Activated naive CD8-positive, alpha-beta T cell treated with anti-CD3 and anti-CD28 coated beads, Interleukin-2, amount 10 ng/mL, durations not matched to agents 7 days and 5 days (primary cell): Measurements from ENCODE around the gene CCDC24. TPM values are rescaled to one million over a fixed set of nuclear protein-coding genes. Genes with fewer than 3 reads are reported as not detected.

Experiments used
- ATAC-seq: fragments of 150-1000 bp; cut with Tn5 transposase; one replicate; pipeline ENCODE4 v1.10.0; 2021; ENCODE audit warnings: low read depth, moderate library complexity
- POLR2A ChIA-PET: fragments of 350-600 bp; sonication (Branson Sonifier 250); formaldehyde crosslinking; loops from one replicate; lab custom pipeline; 2021; ENCODE audit warnings: antibody characterized with exemption; lab: Charles Lee
- DNase-seq: peaks from one replicate; pipeline ENCODE4 v3.0.0; 2021
- H3K27ac Mint-ChIP-seq: one replicate; pipeline ENCODE4 v1.8.0; 2022; ENCODE audit warnings: mild to moderate bottlenecking, mixed read lengths
- H3K27me3 Mint-ChIP-seq: one replicate; pipeline ENCODE4 v1.8.0; 2022; ENCODE audit warnings: mild to moderate bottlenecking, moderate library complexity, mixed read lengths
- H3K36me3 Mint-ChIP-seq: one replicate; pipeline ENCODE4 v1.8.0; 2021; ENCODE audit warnings: mild to moderate bottlenecking, mixed read lengths
- H3K4me1 Mint-ChIP-seq: one replicate; pipeline ENCODE4 v1.8.0; 2021; ENCODE audit warnings: mixed read lengths
- H3K4me3 Mint-ChIP-seq: one replicate; pipeline ENCODE4 v1.8.0; 2022; ENCODE audit warnings: mild to moderate bottlenecking, moderate library complexity, mixed read lengths
- H3K9me3 Mint-ChIP-seq: one replicate; pipeline ENCODE4 v1.8.0; 2021; ENCODE audit warnings: mixed read lengths
- total RNA-seq, 2 experiments: library from RNA; stranded (reverse); gene quantifications; one replicate each; pipeline ENCODE4 v1.2.3, GENCODE V29; 2021

Gene CCDC24
- total RNA-seq, 2 experiments from 2014 or later: 1.3 to 3.2 TPM

DNA sequence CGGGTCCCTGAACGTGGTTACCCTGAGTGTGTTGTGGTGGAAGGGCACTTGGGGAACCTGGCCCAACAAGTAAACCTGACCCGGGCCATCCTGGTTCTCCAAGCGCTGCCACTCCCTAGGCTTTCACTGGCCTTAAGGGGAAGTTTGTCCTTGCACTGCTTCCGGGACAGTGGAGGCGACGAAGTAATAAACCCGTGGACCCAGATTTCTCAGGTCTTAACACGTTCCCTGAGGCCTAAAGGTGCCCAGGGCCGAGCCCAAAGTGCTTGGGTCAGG is 261 bp upstream of the CCDC24 start:
- Mint-ChIP-seq H3K27ac (no peak overlapping the region), H3K4me3 (peak overlapping the region; percentile 91), H3K4me1 (peaks cover 13% of the 10 kb centered on the region), H3K27me3 (no peaks in the 10 kb centered on the region), H3K9me3 (no peaks in the 10 kb centered on the region), H3K36me3 (no peaks in the 10 kb centered on the region)
- DNase-seq (no peak), ATAC-seq (no peak)
- POLR2A ChIA-PET: interaction anchor here (3.5 kb wide), 1 partner anchor 16 kb away, joined by 13 read pairs; the partner anchor contains the start of gene ATP6V0B

DNA sequence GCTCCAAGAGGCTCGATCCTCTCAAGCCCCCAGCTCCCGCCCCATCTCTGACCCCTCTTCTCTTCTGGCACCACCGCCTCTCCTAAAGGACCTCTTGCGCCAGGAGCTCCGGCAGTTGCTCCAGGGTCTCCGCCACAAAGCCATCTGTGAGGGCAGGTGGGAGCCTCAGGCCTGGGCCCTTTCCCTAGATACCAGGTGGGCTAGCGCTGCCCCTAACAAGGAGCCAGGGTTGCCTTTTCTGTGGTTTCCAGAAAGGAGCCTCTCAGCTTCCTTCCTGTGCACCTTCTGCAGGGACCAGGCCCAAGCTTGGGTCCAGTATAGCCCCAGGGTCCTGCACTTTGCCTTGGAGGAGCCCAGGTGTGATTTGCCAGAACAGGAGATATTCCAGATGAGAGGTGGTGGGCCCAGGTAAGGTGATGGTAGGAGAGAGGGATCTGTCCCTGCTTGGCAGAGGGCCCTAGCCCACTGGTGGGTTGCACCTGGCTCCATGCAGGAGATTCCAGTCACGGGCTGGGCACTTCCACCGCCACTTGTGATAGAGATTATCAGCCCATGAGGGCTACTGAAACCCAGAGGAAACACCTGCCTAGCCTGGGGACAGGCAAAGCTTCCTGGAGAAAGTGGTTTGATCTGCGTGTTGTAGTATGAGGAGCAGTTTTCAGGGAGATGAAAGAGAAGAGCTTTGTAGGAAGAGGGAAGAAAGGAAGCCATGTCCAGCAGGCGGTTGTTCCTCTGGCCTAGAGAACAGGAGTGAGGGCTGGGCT is 1.0 kb downstream of the CCDC24 start:
- Mint-ChIP-seq H3K36me3 (no peaks in the 10 kb centered on the region), H3K27ac (no peak overlapping the region), H3K27me3 (no peaks in the 10 kb centered on the region), H3K4me3 (peak overlapping the region; percentile 91), H3K4me1 (peaks cover 13% of the 10 kb centered on the region), H3K9me3 (no peaks in the 10 kb centered on the region)
- DNase-seq: no peak
- ATAC-seq: no peak
- POLR2A ChIA-PET: interaction anchor here (3.5 kb wide), 1 partner anchor 17 kb away, joined by 13 read pairs; the partner anchor contains the start of gene ATP6V0B

DNA sequence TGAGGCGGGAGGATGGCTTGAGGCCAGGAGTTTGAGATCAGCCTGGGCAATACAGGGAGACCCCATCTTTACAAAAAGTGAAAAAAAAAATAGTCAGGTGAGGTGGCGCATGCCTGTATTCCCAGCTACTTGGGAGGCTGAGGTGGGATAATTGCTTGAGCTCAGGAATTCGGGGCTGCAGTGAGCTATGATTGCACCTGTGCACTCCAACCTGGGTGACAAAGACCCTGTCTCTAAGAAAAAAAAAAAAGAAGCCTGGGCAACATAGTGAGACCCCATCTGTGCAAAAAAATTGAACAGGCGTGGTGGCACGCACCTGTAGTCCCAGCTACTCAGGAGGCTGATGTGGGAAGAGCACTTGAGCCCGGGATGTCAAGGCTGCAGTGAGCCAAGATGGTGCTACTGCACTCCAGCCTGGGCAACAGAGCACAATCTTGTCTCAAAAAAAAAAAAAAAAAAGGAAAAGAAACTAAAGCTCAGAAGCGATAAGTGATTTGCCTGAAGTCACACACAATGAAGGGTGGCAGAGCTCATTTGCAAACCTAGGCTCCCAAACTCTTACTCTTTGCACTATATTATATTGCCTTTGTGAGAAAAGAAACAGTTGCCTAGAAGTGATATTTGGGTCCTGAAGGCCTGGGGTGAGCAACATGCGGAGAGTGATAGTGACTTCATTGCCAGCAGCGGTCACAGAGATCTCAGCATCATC is 2.0 kb downstream of the CCDC24 start:
- Mint-ChIP-seq H3K4me3 (no peak overlapping the region), H3K9me3 (no peaks in the 10 kb centered on the region), H3K27me3 (no peaks in the 10 kb centered on the region), H3K36me3 (no peaks in the 10 kb centered on the region), H3K27ac (no peak overlapping the region), H3K4me1 (peaks cover 13% of the 10 kb centered on the region)
- POLR2A ChIA-PET: no interaction called here
- ATAC-seq (no peak), DNase-seq (no peak)

DNA sequence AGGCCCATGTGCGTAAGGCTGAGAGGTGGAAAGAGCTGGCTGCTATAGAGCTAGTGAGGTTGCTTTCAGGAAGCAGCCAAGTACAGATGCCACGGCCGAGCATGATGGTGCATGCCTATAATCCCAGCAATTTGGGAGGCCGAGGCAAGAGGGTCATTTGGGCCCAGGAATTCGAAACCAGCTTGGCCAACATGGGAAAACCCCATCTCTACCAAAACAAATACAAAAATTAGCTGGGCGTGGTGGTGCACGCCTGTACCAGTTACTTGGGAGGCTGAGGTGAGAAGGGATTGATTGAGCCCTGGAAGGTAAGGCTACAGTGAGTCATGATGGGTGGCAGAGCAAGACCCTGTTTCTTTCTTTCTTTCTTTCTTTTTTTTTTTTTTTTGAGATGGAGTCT is 2.7 kb downstream of the CCDC24 start:
- Mint-ChIP-seq H3K27ac (no peak overlapping the region), H3K27me3 (no peaks in the 10 kb centered on the region), H3K4me3 (no peak overlapping the region), H3K4me1 (peaks cover 16% of the 10 kb centered on the region), H3K9me3 (no peaks in the 10 kb centered on the region), H3K36me3 (no peaks in the 10 kb centered on the region)
- POLR2A ChIA-PET: no interaction called here
- ATAC-seq: no peak
- DNase-seq: no peak

DNA sequence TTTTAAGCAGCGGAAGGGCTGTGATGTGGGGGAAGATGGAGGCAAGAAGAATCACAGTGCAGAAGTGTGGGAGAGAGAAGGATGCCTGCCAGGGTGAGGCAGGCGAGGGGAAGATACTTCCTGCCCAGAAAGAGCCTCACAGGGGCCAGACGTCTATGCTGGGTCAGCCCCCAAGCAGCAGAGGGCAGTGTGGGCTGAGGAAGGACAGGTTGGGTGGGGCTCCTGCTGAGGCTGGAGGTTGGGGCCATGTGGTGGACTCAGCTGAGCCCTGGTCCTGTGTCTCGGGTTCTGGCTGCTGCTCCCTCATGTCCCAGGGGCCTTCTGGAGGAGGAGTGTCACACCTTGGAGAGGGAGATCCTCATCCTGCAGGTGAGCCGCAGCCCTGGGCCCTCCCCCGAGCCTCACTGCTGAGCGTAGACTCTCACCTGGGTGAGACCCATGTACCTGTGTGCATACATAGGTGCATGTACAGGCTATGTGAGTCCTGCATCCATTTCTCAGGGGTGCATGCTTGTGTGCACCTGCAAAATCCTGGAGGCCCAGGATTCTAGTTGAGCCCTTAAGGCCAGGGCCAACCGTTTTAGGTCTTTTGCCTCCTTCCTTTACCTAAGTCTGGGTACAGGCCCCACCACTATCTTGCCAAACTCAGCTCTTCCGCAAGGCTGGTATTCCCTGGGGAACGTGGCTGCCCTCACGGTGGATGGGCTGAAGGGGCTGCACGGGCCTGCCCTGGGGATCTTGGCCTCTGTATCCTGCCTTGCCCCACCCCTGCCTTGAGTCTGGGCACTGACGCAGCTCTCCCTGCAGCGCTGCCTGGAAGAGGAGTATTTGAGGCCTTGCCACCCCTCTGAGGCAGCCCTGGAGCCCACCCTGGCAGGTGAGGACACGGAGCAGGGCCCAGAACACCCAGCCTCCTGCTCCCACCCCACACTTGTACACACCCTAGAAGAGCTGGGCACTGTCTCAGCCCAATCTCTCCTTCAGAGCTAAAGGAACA is 3.7 kb downstream of the CCDC24 start:
- POLR2A ChIA-PET: no interaction called here
- Mint-ChIP-seq H3K36me3 (no peaks in the 10 kb centered on the region), H3K27me3 (no peaks in the 10 kb centered on the region), H3K9me3 (no peaks in the 10 kb centered on the region), H3K4me1 (peaks cover 16% of the 10 kb centered on the region), H3K4me3 (no peak overlapping the region), H3K27ac (no peak overlapping the region)
- DNase-seq (no peak), ATAC-seq (no peak)

DNA sequence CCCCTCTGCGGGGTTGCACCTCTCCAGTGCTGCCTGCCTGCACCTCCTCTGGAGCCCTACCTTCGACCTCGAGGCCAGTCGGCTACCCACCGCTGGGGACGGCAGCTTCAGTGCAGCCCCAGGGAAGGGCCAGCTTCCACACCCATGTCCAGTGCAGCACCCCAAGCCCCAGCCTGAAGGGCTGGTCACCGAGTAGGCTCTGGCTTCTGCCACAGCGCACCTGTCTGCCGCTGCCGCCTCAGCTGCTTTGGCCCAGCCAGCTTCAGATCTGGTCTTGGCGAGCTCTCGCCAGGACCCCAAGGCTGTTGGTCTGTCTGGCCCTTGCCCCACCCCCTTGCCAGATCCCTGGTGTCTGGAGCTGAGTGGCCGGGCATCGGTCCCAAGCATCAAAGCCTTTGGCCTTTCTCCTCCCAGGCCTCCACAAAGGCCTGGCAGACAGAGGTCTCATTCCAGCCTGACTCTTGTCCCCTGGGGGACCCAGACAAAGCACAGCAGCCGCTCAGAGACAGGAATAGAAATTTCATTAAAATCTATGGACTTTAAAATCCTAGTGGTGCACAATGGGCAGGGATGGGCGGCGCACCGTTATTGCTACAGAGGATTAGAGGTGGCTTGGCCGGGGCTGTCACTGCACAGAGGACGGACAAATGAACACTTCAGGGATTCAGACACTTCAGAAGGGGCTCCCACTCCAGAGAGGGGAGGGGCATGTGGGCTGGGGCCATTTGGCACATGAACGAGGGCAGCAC is 4.8 kb downstream of the CCDC24 start:
- H3K36me3 Mint-ChIP-seq: peaks cover 1% of the 10 kb centered on the region
- POLR2A ChIA-PET: no interaction called here
- H3K4me1 Mint-ChIP-seq: peaks cover 15% of the 10 kb centered on the region
- DNase-seq (no peak), ATAC-seq (no peak)
- no peak overlapping the region for H3K4me3 Mint-ChIP-seq
- no peak overlapping the region for H3K27ac Mint-ChIP-seq
- H3K27me3 Mint-ChIP-seq: no peaks in the 10 kb centered on the region
- no peaks in the 10 kb centered on the region for H3K9me3 Mint-ChIP-seq

DNA sequence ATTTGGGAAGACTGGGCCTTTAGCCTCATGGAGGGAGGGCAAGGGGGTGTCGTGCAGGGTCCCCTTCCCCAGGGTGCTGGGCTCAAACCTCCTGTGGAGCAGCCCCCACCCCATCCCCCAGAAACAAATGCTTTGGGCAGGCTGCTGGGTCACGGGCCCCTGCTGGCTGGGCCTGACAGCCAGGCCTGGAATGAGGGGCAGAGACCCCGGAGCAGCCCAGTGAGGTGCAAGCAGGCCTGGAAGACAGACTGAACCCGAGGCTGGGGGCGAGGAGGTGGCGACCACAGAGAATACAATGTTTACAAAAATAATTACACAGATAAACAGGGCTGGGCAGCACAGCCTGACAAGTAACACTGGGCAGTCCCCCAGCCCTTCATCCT is 5.3 kb downstream of the CCDC24 start:
- Mint-ChIP-seq H3K27me3 (no peaks in the 10 kb centered on the region), H3K36me3 (peaks cover 1% of the 10 kb centered on the region), H3K4me3 (no peak overlapping the region), H3K27ac (no peak overlapping the region), H3K4me1 (peaks cover 15% of the 10 kb centered on the region), H3K9me3 (no peaks in the 10 kb centered on the region)
- DNase-seq (no peak), ATAC-seq (no peak)
- POLR2A ChIA-PET: no interaction called here

DNA sequence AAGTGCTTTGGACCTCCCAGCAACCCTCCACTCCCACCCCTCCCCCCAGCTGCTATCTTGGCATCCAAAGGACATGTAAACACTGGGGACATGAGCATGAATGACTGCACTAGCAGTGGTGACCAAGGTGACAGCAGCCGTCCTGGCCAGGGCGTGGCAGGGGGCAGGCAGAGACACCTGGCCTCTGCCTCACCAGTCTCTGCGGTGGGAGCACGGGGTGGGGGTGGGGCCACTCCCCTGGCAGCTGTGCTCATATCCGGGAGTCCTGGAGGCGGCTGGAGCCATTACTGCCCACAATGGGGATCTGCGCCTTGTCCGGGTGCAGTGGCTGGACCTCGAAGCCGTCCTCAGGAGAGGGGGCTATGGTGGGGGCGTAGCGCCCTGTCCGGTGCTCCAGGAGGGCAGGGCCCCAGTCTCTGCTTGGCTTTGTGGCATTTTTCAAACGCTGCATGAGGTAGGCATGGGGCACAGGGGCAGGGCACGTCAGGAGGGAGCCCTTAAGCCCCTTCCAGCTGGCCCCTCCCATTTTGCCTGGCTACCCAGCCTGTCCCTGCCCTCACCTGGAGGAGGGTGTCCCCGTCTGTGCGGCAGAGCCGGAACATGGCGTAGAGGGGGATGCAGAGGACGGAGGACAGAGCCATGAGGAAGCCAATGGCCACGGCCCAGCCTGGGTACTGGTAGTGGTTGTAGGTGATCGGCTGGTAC is 6.0 kb downstream of the CCDC24 start:
- DNase-seq: no peak
- POLR2A ChIA-PET: no interaction called here
- peaks cover 9% of the 10 kb centered on the region for H3K4me1 Mint-ChIP-seq
- no peaks in the 10 kb centered on the region for H3K27me3 Mint-ChIP-seq
- H3K27ac Mint-ChIP-seq: no peak overlapping the region
- peaks cover 1% of the 10 kb centered on the region for H3K36me3 Mint-ChIP-seq
- H3K4me3 Mint-ChIP-seq: no peak overlapping the region
- ATAC-seq: no peak
- no peaks in the 10 kb centered on the region for H3K9me3 Mint-ChIP-seq

DNA sequence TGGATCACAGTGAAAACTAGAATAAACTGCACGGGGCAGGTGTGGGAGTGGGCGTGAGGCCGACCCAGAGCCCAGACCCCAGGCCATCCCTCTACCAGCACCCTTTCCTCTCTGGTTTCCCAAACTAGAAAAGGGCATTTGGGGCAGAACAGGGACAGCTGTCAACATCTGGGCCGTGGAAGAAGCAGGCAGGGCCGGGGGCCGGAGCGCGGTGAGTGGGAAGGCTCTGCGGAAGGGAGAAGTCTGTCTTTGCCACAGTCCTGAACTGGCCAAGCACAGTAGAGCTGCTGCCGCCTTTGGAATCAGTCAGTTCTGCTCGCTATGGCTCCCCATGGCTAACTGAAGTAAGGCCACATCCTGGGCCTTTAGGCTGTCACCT is 6.6 kb downstream of the CCDC24 start:
- Mint-ChIP-seq H3K4me1 (peaks cover 5% of the 10 kb centered on the region), H3K4me3 (no peak overlapping the region), H3K27me3 (no peaks in the 10 kb centered on the region), H3K27ac (no peak overlapping the region), H3K36me3 (peaks cover 1% of the 10 kb centered on the region), H3K9me3 (no peaks in the 10 kb centered on the region)
- ATAC-seq (no peak), DNase-seq (no peak)
- POLR2A ChIA-PET: no interaction called here

DNA sequence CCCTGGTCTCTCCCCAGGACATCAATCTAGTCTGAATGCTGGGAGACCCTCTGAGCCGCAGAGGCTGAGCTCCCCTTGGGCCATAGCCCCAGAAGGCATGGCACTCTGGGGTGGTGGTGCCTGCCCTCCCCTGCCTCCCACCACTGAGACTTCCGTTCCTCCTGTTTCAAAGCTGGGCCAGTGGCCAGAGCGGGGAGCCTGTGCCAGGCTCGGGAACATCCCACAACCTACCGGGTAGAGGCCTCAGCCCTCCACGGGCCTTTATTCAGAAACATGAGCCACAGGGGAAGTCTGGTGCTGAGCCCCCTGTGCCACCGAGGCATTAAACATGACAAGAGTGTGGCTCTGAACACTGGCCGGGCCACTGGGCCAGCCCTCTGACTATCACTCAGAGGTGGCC is 8.1 kb downstream of the CCDC24 start:
- POLR2A ChIA-PET: no interaction called here
- no peak for ATAC-seq
- Mint-ChIP-seq H3K4me3 (no peak overlapping the region), H3K27ac (no peak overlapping the region), H3K36me3 (peaks cover 1% of the 10 kb centered on the region), H3K27me3 (no peaks in the 10 kb centered on the region), H3K4me1 (peaks cover 5% of the 10 kb centered on the region), H3K9me3 (no peaks in the 10 kb centered on the region)
- DNase-seq: no peak

DNA sequence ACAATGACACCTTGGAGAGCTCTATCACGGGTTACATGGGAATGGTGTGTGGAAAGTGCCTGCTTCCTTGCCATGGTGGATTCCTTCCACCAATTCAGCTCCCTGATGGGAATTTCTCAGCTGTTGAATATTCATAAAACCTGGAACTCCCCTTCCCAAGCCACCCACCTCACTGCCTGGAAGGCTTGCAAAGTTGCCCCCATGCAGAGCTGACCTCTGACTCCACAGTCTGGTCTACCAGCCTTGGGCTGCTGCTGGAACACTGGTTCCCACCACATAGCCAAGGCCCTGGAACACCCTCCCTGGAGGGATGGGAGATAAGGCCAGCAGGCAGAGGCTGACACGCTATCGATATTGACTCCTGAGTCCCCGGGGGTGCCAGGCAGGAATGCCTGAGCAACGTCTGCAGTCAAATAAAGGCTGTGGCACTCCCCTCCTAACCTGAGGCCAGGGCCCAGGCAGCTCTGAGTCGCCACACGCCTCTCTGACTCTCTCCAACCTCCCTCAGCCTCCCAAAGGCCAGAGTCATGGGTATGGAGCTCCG is 8.8 kb downstream of the CCDC24 start:
- H3K4me1 Mint-ChIP-seq: peaks cover 3% of the 10 kb centered on the region
- no peak overlapping the region for H3K4me3 Mint-ChIP-seq
- H3K27me3 Mint-ChIP-seq: no peaks in the 10 kb centered on the region
- peaks cover 1% of the 10 kb centered on the region for H3K36me3 Mint-ChIP-seq
- H3K9me3 Mint-ChIP-seq: no peaks in the 10 kb centered on the region
- POLR2A ChIA-PET: no interaction called here
- DNase-seq: no peak
- no peak for ATAC-seq
- H3K27ac Mint-ChIP-seq: no peak overlapping the region

DNA sequence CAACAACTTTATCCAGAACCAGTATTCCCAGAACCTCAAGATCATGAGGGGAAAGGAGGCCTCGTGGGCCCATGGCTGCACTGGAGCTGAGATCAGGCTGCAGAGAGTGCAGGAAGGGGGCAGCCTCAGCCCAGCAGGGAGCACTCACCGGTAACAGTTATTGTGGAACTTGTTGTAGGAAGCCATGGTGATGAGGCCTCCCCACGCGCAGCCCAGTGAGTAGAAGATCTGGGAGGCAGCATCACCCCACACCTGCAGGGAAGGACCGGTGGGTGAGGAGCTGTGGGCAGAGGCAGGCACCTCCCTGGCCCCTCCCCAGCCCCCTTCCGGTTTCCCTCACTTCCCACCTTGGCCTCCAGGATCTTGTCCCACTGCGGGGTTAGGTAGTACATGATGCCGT is 10.8 kb downstream of the CCDC24 start:
- ATAC-seq (no peak), DNase-seq (no peak)
- Mint-ChIP-seq H3K36me3 (peaks cover 1% of the 10 kb centered on the region), H3K27me3 (no peaks in the 10 kb centered on the region), H3K4me1 (peaks cover 3% of the 10 kb centered on the region), H3K4me3 (no peak overlapping the region), H3K9me3 (no peaks in the 10 kb centered on the region), H3K27ac (no peak overlapping the region)
- POLR2A ChIA-PET: no interaction called here
